ENCODE data around the gene SMARCAL1. TPM values are rescaled to one million over a fixed set of nuclear protein-coding genes. Genes with fewer than 3 reads are reported as not detected.
A peak's percentile ranks its signal among the peaks of the same experiment; 100 is the strongest.

The SMARCAL1 gene
- total RNA-seq, 2 donors from 2014 or later: 8.4 to 12.0 TPM

DNA sequence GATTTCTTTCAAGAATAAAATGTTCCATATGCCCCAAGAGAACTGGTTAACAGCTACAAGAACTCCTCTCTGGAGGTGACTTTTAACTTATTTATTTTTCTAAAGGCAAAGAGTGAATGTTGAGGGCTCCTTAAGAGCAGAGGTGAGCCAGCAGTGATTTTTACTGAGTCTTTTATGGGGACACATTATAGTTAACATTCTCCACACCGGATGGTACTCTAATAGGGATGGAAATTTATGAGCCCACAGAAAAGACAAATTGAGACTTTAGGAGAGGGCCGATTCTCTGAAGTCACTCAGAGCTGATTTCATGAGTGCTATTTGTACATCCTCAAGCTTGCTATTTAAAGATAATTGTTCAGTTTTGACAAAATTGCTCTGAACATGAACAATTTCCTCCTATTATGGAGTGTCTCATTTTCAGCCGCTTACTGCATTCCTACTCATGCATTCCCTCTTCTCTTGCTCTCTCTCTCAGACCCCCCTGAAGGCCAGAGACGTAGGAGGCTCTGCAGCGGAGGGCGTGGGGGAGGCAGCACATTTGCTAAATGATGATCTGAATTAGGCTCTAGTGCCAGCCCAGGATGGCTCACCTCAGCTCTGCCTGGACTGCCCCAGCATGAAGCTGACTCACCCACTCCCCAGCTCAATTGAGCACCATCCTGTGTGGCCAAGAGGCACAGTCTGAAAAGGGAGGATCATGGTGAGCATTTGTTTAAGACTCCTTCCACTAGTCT is 80.5 kb downstream of the SMARCAL1 start:
- intact Hi-C loops (cut with DNase I): no loop called here
- DNase-seq: no peak
- ATAC-seq: peak in 1 of 2 donors; percentile 85

DNA sequence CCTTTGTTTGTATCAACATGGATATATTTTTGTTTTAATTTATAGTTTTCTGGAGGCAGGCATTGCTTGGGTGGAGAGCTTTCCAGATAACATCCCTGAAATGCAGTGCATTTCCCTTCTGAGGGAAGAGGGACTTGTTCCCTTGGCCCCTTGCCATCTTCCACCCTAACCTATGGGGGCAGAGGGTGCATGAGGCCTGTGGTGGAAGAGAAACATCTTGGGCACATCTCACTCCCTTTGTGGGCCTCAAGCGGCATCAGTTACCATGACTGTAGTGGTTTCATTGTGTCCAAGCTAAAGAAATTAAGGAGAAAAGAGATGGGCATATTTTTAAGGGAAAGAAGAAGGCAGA is 81.0 kb downstream of the SMARCAL1 start:
- DNase-seq (no peak), ATAC-seq (no peak)
- intact Hi-C loops (cut with DNase I): no loop called here

DNA sequence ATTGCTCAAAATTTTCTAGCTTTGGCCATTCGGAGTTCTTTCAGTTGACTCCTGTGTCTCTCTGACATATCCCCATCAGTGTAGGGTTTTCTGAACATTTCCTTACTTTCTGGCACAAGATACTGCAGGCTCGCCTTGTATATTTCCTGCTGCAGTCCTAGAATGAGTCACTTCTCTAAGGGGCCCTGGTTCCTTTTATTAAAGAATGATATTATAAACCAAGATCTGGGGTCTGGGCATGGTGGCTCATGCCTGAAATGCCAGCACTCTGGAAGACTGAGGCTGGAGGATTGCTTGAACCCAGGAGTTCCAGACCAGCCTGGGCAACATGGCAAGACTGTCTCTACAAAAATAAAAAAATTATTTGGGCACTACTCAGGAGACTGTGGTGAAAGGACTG is 83.4 kb downstream of the SMARCAL1 start:
- intact Hi-C loops (cut with DNase I): no loop called here
- DNase-seq (no peak), ATAC-seq (no peak)

DNA sequence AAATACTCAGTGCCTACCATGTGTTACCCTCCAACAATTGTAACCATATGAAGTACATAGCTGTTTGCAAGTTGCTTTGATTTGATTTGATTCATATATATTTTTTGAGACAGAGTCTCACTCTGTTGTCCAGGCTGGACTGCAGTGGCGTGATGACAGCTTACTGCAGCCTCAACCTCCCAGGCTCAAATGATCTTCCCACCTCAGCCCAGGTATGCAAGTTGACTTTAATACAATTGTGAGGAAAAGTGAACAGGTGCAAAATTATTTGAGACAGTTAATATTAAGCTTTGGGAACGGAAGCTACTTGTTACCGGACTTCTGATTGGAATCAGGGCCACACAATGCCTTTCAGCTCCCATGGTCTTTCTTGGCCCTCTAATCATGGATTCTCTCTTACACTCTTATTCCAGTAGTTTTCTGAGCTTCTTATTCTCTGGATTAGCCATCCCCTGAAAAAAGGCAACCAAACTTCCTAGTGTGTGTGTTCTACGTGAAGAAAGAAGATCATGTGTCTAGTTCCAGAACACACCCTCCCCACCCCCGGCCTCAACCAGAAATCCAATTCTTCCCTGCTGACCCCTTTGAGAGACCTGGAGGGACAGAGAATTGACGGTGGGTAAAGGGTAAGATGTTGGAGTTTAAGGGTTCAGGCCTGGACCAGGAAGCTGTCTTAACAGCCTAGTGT is 85.2 kb downstream of the SMARCAL1 start:
- ATAC-seq: no peak
- intact Hi-C loops (cut with DNase I): no loop called here
- no peak for DNase-seq

DNA sequence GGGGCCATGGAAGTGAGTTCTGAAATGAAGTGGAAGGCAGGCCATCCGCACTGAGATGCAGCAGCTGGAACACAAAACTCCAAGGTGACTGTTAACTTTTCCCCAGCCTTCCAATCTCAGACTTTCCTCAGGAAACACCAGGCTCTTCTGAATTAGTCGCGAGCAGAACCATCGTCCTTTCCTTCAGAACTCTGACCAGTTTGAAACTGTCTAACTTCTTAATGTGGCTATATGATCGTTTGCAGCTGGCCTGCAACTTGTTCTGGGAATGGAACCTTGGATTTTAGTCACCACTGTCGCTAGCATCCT is 85.7 kb downstream of the SMARCAL1 start:
- intact Hi-C loops (cut with DNase I): no loop called here
- peak in 1 of 2 donors; percentile 3 for ATAC-seq

DNA sequence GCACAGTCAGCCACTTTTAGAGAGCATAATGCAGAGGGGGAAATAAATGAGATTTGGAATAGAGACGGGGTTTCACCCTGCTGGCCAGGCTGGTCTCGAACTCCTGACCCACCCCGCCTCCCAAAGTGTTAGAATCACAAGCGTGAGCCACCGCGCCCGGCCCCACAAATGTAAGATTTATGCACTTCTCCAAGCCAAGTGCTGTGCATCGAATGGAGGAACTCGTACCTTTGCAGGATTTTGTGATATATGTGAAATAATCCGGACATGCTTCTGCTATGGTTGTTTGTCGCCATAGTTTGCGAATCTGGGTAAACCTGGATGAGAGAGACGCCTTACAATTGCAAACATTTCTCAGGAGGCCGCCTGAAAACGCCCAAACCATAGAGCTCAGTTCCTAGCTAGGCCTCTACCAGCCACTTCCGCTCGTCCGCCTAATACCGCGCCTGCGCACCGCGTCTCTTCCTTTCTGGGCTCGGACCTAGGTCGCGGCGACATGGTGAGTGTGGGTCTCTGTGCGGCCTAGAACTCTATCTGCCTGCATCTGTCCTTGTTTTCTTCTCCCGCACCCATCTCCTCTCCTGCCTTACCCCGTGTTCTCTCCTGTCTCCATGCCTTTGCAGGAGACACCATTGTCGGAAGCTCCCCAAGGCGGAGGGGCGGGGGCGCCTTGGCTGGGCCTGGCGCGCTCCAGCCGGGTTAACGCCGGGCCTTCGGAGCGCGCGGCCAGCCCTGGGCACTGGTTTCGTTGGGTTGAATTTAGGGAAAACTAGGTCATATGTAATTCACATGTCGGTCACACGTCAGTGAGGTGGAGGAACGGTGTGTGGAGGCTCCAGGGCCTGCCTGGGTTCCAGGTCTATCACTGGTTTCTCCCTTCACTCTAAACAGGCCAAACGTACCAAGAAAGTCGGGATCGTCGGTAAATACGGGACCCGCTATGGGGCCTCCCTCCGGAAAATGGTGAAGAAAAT is 86.4 kb downstream of the SMARCAL1 start, which contains the start of gene RPL37A:
RPL37A (plus strand) TSS at position 466 of the 974 bp plus-strand sequence; CDS start at position 497, 31 bp downstream.
- DNase-seq (peak; percentile 95), ATAC-seq (peak; percentile 97 to 98)
- intact Hi-C loops (cut with DNase I): no loop called here

More for the DNA sequence above, 85.7 kb downstream of the SMARCAL1 start:
- no peak for DNase-seq

DNA sequence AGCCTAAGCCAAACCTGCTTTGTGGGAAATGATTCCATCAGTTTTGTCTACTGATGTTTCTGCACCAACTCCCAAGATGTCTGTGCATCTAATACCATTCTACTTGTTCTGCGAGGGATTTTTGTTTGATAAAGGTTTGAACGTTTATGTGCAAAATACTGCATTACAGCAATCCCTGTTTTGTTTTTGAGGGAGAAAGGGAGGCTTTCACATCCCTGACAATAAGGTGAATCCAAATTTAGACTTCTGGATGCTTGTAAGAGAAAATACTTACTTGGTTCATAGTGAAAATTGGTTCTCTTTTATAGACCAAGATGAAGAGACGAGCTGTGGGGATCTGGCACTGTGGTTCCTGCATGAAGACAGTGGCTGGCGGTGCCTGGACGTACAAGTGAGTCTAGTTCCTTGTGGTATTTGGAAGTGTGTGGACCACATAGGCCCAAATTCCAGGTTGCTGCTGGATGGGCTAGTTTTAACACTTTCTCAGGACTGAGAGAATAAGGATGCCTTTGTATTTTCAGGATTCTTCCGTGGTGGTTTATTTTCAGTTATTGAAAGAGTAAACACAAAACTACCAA is 87.4 kb downstream of the SMARCAL1 start:
- intact Hi-C loops (cut with DNase I): no loop called here
- ATAC-seq (no peak), DNase-seq (no peak)

DNA sequence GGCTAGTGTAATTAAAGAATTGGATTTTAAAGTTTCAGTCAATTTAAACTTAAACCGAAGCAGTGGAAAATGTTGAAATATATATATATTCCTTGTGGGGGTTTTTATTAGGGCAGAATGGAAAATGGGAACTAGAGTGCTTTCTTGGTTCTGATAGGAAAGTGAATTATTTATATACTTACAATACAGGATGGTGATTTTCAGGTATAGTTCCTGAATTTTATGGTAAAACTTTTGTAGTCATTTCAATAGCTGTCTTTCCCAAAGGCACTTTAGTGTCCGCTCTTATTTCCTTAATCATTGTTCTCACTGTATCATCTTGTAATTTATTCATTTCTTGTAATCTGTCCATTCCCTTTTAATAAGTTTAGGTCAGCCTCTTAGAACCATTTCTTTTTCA is 88.3 kb downstream of the SMARCAL1 start:
- ATAC-seq (no peak), DNase-seq (no peak)
- intact Hi-C loops (cut with DNase I): no loop called here

DNA sequence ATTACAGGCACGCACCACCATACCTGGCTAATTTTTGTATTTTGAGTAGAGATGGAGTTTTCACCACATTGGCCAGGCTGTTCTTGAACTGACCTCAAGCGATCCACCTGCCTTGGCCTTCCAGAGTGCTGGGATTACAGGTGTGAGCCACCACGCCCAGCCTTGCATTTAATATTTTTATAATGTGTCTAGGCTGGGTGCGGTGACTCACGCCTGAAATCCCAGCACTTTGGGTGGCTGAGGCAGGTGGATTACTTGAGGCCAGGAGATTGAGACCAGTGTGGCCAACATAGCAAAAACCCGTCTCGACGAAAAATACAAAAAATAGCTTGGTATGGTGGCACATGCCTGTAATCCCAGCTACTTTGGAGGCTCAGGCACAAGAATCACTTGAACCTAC is 89.6 kb downstream of the SMARCAL1 start:
- ATAC-seq: no peak
- no peak for DNase-seq
- intact Hi-C loops (cut with DNase I): no loop called here

DNA sequence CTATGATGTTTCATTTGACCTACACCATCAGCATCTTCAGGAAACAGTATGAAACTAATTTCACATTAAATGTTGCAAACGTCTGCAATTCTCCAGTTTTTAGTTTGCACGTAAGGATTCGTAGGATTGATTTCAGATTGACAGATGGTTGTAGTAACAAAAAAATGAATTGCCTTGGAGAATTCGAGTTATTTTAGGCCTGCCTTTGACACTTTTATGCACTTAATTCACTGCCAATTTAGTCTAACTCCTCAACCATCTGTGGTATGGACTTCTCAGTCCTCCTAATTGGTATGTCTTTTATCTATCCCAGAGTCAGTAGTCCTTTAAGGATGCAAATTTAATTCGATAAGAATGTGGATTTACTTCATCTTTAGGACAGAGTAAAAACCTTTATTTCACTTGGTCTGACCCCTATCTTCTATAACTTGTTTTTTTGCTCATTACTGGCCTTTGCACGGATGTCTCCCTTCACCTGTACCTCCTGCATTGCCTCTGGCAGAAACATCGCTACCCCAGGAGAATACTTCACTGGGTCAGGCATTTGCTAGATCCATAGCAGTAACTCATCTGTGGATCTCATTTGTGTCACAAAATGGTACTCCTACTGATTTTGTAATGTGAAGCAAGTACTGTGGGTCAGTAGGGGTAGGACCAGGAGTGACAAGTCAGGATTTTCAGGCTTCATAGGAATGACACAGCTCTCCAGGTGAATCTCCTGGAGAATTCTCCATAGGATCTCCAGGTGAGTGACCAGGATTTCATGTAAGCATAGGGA is 90.3 kb downstream of the SMARCAL1 start:
- DNase-seq: no peak
- intact Hi-C loops (cut with DNase I): no loop called here
- no peak for ATAC-seq

DNA sequence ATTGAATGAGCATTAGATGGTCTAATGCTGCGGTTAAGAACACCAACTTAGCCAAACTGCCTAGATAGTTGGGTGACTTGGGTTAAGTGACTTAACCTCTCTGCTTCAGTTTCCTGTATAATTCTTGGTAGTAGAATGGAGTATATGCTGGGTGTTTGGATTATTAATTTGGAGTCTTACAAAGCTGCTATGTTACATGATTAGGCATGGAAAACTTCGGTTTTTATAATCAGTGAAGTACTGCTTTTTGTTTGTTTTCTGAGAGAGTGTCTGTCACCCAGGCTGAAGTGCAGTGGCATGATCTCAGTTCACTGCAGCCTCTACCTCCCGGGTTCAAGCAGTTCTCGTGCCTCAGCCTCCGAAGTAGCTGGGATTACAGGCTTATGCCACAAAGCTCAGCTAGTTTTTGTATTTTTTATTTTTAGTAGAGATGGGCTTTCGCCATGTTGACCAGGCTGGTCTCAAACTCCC is 90.9 kb downstream of the SMARCAL1 start:
- ATAC-seq: no peak
- no peak for DNase-seq
- intact Hi-C loops (cut with DNase I): no loop called here

DNA sequence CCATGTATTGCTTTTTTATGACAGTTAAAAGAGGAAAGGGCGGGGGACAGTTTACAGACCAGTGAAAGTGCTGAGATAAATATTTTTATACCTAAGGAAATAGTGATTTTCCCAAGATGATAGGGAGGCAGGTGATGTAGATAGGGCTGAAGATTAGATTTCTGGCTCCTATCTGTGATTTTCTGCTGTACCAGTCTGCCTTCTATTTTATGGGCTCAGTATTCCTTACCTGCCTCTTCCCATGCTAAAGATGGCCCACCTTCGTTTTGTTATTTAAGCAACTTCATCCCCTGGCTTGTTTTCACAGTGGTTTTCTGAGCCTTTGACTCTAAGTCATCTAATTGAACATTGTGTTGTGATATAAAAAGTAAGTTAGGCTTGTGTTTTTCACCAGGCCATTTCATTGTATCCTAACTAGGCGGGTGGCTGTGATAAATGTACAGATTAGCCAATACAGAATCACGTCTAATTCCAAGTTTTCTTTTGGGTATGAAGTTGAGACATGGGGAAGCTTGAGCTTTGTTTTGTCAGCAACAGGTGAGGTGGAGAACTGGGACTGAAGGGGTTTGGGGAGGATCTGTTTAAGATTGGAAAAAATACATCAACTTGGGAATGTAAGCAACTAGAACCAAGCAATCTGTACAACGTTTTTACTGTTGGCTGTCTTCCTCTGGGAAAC is 91.6 kb downstream of the SMARCAL1 start:
- no peak for ATAC-seq
- no peak for DNase-seq
- intact Hi-C loops (cut with DNase I): no loop called here

DNA sequence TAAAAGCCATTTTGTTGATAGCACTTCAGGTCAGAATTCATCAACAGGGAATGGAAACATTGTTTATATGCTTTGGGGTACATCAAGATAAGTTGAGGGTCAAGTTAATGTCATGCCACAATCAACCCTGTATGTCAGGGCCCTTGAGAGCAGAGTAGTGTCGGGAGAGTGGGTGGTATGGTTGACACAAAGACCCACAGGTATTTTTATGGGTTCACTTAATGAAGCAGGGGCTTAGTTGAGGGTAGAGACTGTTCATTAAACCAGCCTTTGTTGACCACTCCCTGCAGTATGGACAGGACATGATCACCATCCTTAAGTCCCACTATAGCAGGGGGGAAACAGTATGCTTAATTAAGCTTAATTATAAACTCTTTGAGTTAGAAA is 92.1 kb downstream of the SMARCAL1 start:
- DNase-seq (no peak), ATAC-seq (no peak)
- intact Hi-C loops (cut with DNase I): no loop called here

DNA sequence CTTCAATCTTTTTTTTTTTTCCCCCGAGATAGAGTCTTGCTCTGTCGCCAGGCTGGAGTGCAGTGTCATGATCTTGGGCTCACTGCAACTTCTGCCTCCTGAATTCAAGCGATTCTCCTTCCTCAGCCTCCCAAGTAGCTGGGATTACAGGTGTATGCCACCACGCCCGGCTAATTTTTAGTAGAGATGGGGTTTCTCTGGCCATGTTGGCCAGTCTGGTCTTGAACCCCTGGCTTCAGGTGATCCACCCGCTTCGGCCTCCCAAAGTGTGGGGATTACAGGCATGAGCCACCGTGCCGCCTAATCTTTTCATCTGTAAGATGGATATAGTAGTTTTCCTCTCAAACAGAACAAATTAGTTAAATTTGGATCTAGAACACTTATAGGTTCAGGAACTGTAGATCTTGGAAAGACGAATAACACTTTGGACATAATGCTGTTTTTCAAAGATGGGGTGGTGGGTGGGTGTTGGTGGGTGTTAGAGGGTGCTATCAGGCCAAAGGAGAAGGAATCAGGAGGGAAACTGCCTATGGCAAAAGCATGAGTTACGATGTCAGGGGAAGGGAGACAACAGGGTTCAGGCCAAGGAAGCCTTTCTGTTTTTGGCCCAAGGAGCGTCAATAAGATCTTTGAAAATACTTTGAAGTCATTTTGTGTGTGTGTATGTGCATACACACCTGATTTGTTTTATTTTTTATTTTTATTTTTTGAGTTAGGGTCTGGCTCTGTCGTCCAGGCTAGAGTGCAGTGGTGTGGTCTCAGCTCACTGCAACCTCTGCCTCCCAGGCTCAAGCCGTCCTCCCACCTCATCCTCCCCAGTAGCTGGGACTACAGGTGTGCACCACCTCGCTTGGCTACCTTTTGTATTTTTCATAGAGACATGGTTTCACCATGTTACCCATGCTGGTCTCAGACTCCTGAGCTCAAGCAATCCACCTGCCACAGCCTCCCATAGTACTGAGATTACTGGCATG is 93.1 kb downstream of the SMARCAL1 start:
- DNase-seq (no peak), ATAC-seq (no peak)
- intact Hi-C loops (cut with DNase I): no loop called here

DNA sequence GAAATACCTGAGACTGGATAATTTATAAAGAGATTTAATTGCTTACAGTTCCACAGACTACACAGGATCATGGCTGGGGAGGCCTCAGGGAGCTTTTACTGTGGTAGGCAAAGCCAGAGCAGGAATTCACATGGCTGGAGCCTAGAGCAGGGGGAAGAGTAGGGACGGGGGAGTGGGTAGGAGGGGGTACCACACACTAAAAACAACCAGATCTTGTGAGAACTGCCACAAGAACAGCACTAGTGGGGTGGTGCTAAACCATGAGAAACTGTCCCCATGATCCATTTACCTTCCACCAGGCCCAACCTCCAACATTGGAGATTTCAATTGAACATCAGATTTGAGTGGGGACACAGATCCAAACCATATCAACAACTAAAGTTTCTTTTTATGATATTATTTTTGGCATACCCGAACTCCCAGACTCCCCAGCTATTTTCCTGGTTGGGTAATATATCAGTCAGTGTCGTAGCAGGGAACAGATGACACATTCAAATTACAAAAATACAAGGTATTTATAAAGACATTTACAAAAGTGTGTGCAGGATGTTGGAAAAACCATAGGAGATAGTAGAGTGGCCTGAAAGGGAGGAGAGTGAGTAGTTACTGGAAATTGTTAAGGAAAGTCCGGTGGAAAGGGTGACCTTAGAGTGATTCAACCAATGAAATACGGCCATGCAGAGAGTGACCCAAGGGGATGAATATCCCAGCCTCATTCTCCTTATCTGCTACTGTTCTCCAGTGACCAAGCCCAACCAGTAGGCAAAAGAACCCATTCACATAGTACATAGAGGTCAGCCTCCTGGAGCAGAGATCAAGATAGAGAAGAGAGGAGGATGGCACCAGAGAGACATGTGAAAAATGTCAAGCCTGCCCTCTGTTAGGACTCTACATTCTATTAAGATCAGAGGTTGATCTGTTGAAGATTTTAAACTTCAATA is 95.2 kb downstream of the SMARCAL1 start:
- DNase-seq (no peak), ATAC-seq (peak in 1 of 2 donors; percentile 17)
- intact Hi-C loops (cut with DNase I): no loop called here

DNA sequence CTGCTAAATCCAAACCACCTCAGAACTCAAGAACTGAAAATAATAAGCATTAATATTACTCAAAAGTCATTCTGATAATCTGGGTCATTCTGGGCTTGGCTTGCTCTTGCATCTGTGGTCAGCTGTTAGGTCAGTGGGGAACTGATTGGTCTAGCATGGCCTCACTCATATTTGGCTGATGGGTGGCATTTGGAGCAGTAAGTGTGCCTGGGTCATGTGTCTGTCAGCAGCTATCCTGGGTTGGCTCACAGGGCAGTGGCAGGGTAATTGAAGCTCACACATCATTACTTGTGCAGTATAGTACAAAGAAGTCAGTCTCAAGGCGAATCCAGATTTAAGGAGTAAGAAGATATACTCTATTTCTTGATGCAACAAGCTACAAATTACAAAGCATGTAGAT is 95.9 kb downstream of the SMARCAL1 start:
- no peak for DNase-seq
- ATAC-seq: peak; percentile 39 to 69

More for the DNA sequence above, 95.9 kb downstream of the SMARCAL1 start:
- intact Hi-C loops (cut with DNase I): no loop called here

Data from left cardiac atrium (tissue), 4 donors.